GM12878 (cell line): ENCODE results near the gene TRIM71. TPM values are rescaled to one million over a fixed set of nuclear protein-coding genes. Genes with fewer than 3 reads are reported as not detected.

Source experiments
- ATAC-seq: fragments of 200-7000 bp; cut with Tn5 transposase; 3 replicates; pipeline ENCODE4 v1.9.1; 2020; ENCODE audit warnings: mild to moderate bottlenecking, moderate library complexity
- BruUV-seq: library from RNA; stranded (reverse); fragments of 400-500 nt; replicated peaks from 2 replicates; lab custom pipeline; 2021; lab: Mats Ljungman, UMichigan
- CTCF ChIA-PET: fragments of 300-600 bp; sonication (Branson Sonifier 250); formaldehyde crosslinking; extraction: SDS; loops from one replicate; lab custom pipeline; 2021; ENCODE audit warnings: inconsistent platforms; lab: Yijun Ruan, JAX
- POLR2A ChIA-PET: fragments of 350-600 bp; formaldehyde crosslinking; extraction: SDS; loops from one replicate; lab custom pipeline; 2021; ENCODE audit warnings: inconsistent platforms; lab: Charles Lee
- RAD21 ChIA-PET: fragments of 300-600 bp; sonication (Branson Sonifier 250); formaldehyde crosslinking; loops from one replicate; lab custom pipeline; 2023; ENCODE audit warnings: antibody characterized with exemption; ENCODE audit not compliant: unreplicated experiment; lab: Charles Lee
- SMC1A ChIA-PET: fragments of 300-600 bp; sonication (Branson Sonifier 250); formaldehyde crosslinking; loops from one replicate; lab custom pipeline; 2023; ENCODE audit not compliant: unreplicated experiment, uncharacterized antibody; lab: Charles Lee
- DNase-seq: peaks from one replicate; pipeline ENCODE4 v3.0.0-alpha.2; 2011; ENCODE audit warnings: low read depth, low spot score
- FAIRE-seq: peaks from 3 replicates; lab custom pipeline; 2011; peaks lifted over from hg19 to GRCh38; lab: Jason Lieb, UNC
- H2AFZ ChIP-seq: 2 replicates; pipeline ENCODE4 v1.6.0; 2011; ENCODE audit warnings: low read depth, low read length, control low read depth; ENCODE audit not compliant: control insufficient read depth
- H3K27ac ChIP-seq: 2 replicates; pipeline ENCODE4 v1.5.1; 2011; ENCODE audit warnings: control low read depth; ENCODE audit not compliant: control insufficient read depth, insufficient read depth
- H3K27me3 ChIP-seq, 2 experiments: replicated peaks in 1 of 2; 2 replicates each; pipeline versions ENCODE4 v1.6.0 to v1.6.1; 2011; ENCODE audit warnings: low read length in 1 of 2; ENCODE audit not compliant: control insufficient read depth in 2 of 2, insufficient read depth in 2 of 2
- H3K36me3 ChIP-seq, 2 experiments: 2 replicates each; pipeline ENCODE4 v1.5.1; 2011; ENCODE audit warnings: low read length in 1 of 2; ENCODE audit not compliant: control insufficient read depth in 2 of 2, insufficient read depth in 2 of 2
- H3K4me1 ChIP-seq: 2 replicates; pipeline ENCODE4 v1.6.1; 2011; ENCODE audit warnings: mild to moderate bottlenecking, low read length, moderate library complexity, mixed read lengths; ENCODE audit not compliant: control insufficient read depth, insufficient read depth
- H3K4me2 ChIP-seq: 2 replicates; pipeline ENCODE4 v1.6.0; 2011; ENCODE audit warnings: control low read depth; ENCODE audit not compliant: control insufficient read depth, insufficient read depth
- H3K4me3 ChIP-seq: fragments of 200-600 bp; sonication (generic); 2 replicates; pipeline ENCODE4 v1.5.1; 2016
- H3K79me2 ChIP-seq: 2 replicates; pipeline ENCODE4 v1.6.0; 2011; ENCODE audit warnings: low read length; ENCODE audit not compliant: control insufficient read depth, insufficient read depth
- H3K9ac ChIP-seq: 2 replicates; pipeline ENCODE4 v1.8.0; 2011; ENCODE audit warnings: low read length, control low read depth, mixed read lengths; ENCODE audit not compliant: control insufficient read depth, insufficient read depth
- H3K9me3 ChIP-seq: replicated peaks from 3 replicates; pipeline ENCODE4 v1.5.1; 2011; ENCODE audit warnings: mild to moderate bottlenecking, low read length; ENCODE audit not compliant: control insufficient read depth, insufficient read depth
- H4K20me1 ChIP-seq: 2 replicates; pipeline ENCODE4 v1.6.0; 2011; ENCODE audit not compliant: control insufficient read depth, insufficient read depth
- BMI1 ChIP-seq: fragments of 450-650 bp; IDR thresholded peaks from 2 replicates; pipeline ENCODE4 v1.6.1; 2016; ENCODE audit warnings: mild to moderate bottlenecking, moderate library complexity, borderline replicate concordance
- CEBPB ChIP-seq, 2 experiments: fragments of 150-350 bp in 1 of 2; IDR thresholded peaks; 2 replicates each; pipeline ENCODE4 v1.6.1; 2012 to 2014; ENCODE audit warnings: low read depth in 2 of 2, low read length in 2 of 2, borderline replicate concordance in 1 of 2, inconsistent platforms in 1 of 2
- CREM ChIP-seq: IDR thresholded peaks from 2 replicates; pipeline ENCODE4 v1.6.1; 2014; ENCODE audit warnings: antibody characterized with exemption, low read depth
- E2F4 ChIP-seq: IDR thresholded peaks from 2 replicates; pipeline ENCODE4 v1.6.1; 2012; ENCODE audit warnings: low read depth, low read length, improper control_type of control experiment
- EGR1 ChIP-seq, 2 experiments: IDR thresholded peaks; 1 replicate in 1 of 2; 2 replicates in 1 of 2; pipeline ENCODE4 v1.6.1; 2011 to 2012; ENCODE audit warnings: low read depth in 2 of 2, low read length in 2 of 2, borderline replicate concordance in 1 of 2, mild to moderate bottlenecking in 1 of 2, moderate library complexity in 1 of 2
- ETV6 ChIP-seq, 2 experiments: fragments of 450-650 bp in 1 of 2; IDR thresholded peaks in 1 of 2; conservative IDR thresholded peaks in 1 of 2; 2 replicates each; pipeline ENCODE4 v1.6.1; 2014; ENCODE audit warnings: antibody characterized with exemption in 1 of 2, borderline replicate concordance in 1 of 2, low read depth in 1 of 2, mild to moderate bottlenecking in 1 of 2, moderate library complexity in 1 of 2
- GABPA ChIP-seq: IDR thresholded peaks from 2 replicates; pipeline ENCODE4 v1.6.1; 2014; ENCODE audit warnings: antibody characterized with exemption, low read depth, mild to moderate bottlenecking, inconsistent platforms
- HSF1 ChIP-seq: fragments of 150-350 bp; IDR thresholded peaks from 2 replicates; pipeline ENCODE4 v1.6.1; 2014; ENCODE audit warnings: mild to moderate bottlenecking, low read depth, low read length
- IKZF2 ChIP-seq, 2 experiments: fragments of 450-650 bp; IDR thresholded peaks; 2 replicates each; pipeline ENCODE4 v1.6.1; 2017; ENCODE audit warnings: mild to moderate bottlenecking in 2 of 2, moderate library complexity in 2 of 2
- LARP7 ChIP-seq: fragments of 450-650 bp; IDR thresholded peaks from 2 replicates; pipeline ENCODE4 v1.6.1; 2017; ENCODE audit warnings: mild to moderate bottlenecking
- NR2C1 ChIP-seq: fragments of 450-650 bp; IDR thresholded peaks from 2 replicates; pipeline ENCODE4 v1.6.1; 2017; ENCODE audit warnings: antibody characterized with exemption, mild to moderate bottlenecking, moderate library complexity
- RFX5 ChIP-seq: IDR thresholded peaks from 2 replicates; pipeline ENCODE4 v1.6.1; 2011; ENCODE audit warnings: low read depth, low read length, improper control_type of control experiment
- YY1 ChIP-seq: IDR thresholded peaks from 2 replicates; pipeline ENCODE4 v1.6.1; 2011; ENCODE audit warnings: low read depth, mild to moderate bottlenecking, low read length
- ZBTB4 ChIP-seq: fragments of 450-650 bp; formaldehyde crosslinking; IDR thresholded peaks from 2 replicates; pipeline ENCODE4 v1.4.0; 2022; ENCODE audit warnings: mild to moderate bottlenecking, moderate library complexity
- WGBS: methylation state at CpG from one replicate; pipeline ENCODE4 v1.1.6; 2016; ENCODE audit warnings: low lambda C conversion rate; ENCODE audit not compliant: insufficient replicate concordance, insufficient coverage; ENCODE audit errors: missing lambda C conversion rate; 5-methylcytosine and 5-hydroxymethylcytosine counted together
- in situ Hi-C: fragments of 300-500 bp; cut with MboI; formaldehyde crosslinking; loops from 9 replicates; pipeline ENCODE4 v1.14.3; 2018; ENCODE audit warnings: mixed read lengths
- intact Hi-C: fragments of 100-400 bp; cut with micrococcal nuclease; formaldehyde crosslinking; loops from one replicate; pipeline ENCODE4 v1.14.2; 2022; ENCODE audit not compliant: unreplicated experiment
- polyA plus RNA-seq, 11 experiments: library from polyadenylated mRNA; depleted of rRNA in 4 of 11; unstranded in 6 of 11; stranded (reverse) in 5 of 11; fragments of >200 nt; fragmentation: Nextera tagmentation in 4 of 11; fragmentation: Illumina TruSeq in 1 of 11; extraction: Ambion mirVana in 4 of 11; extraction: Trizol in 1 of 11; gene quantifications; 1 replicate in 1 of 11; 2 replicates in 10 of 11; pipeline versions ENCODE4 v1.2.1 to v1.2.3, GENCODE V29; 2011 to 2016; ENCODE audit warnings: inconsistent platforms in 2 of 11, missing spikeins in 2 of 11, low read depth in 1 of 11
- total RNA-seq, 4 experiments: library from RNA; depleted of rRNA in 3 of 4; stranded (reverse); fragments of >200 nt in 3 of 4; fragmentation: Illumina TruSeq in 1 of 4; extraction: Trizol in 1 of 4; gene quantifications; 2 replicates each; pipeline versions ENCODE4 v1.2.1 to v1.2.3, GENCODE V29; 2013 to 2021
- TF ChIP-seq, protein P1 (sequence below): IDR thresholded peaks from 2 replicates; pipeline ENCODE4 v1.6.1; 2011; ENCODE audit warnings: mild to moderate bottlenecking, low read depth, low read length, moderate library complexity; ENCODE audit not compliant: insufficient replicate concordance

The TRIM71 gene
- total and polyA plus RNA-seq, 10 of the 15 experiments (the other 5 are each of a cell fraction or from before 2014, with no cell fraction given): 0.02 to 1.8 (median 0.16) TPM

DNA sequence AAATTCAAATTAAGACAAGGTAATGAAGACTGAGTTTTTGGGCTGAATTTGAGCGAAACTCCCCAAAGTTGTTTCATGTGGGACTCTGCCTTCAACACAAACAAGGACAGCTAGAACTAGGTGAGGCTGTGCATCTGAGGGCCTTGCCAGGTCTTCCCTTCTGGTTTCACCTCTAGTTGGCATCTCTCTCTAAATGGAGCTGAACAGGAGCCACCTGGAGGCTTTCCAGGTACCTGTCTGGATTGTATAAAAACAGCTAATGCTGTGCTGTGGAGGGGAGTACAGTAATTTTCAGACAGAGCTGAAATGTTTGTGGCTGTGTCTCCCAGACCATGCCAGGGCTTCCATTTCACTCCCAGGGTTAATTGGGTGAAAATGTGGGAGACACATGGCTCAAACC, 27.1 kb downstream of the TRIM71 start:
- Histone ChIP-seq H3K27ac (no peak overlapping the region), H3K4me3 (no peak overlapping the region), H3K9ac (no peak overlapping the region), H3K4me2 (no peak overlapping the region), H3K4me1 (peaks cover 9% of the 10 kb centered on the region; the same call in 1 of the 2 replicates), H3K9me3 (0 out of 3 replicates have a peak, but pooled peaks cover 2% of the 10 kb centered on the region), H3K27me3 (no peaks in the 10 kb centered on the region), H3K79me2 (no peaks in the 10 kb centered on the region), H4K20me1 (no peaks in the 10 kb centered on the region), H3K36me3 (no peaks in the 10 kb centered on the region), H2AFZ (no peak overlapping the region)
- no peak for TF ChIP-seq IKZF2 (IDR thresholded peaks at IDR 0.05)
- TF ChIP-seq GABPA: no peak
- no peak for TF ChIP-seq CEBPB (IDR thresholded peaks at IDR 0.05; ENCODE audit: borderline replicate concordance in 1 of 2, low read depth in 2 of 2, low read length in 2 of 2)
- no peak for TF ChIP-seq EGR1 (IDR thresholded peaks at IDR 0.05; ENCODE audit: borderline replicate concordance in 1 of 2, low read depth in 2 of 2, low read length in 2 of 2)
- no peak for TF ChIP-seq BMI1
- TF ChIP-seq, protein P1, sequence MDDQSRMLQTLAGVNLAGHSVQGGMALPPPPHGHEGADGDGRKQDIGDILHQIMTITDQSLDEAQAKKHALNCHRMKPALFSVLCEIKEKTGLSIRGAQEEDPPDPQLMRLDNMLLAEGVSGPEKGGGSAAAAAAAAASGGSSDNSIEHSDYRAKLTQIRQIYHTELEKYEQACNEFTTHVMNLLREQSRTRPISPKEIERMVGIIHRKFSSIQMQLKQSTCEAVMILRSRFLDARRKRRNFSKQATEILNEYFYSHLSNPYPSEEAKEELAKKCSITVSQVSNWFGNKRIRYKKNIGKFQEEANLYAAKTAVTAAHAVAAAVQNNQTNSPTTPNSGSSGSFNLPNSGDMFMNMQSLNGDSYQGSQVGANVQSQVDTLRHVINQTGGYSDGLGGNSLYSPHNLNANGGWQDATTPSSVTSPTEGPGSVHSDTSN: no peak
- TF ChIP-seq HSF1: no peak
- TF ChIP-seq LARP7: no peak
- no peak for TF ChIP-seq CREM
- no peak for TF ChIP-seq E2F4
- no peak for TF ChIP-seq NR2C1
- no peak for TF ChIP-seq ETV6 (conservative IDR thresholded peaks at IDR 0.05 in 1 of 2, IDR thresholded peaks at IDR 0.05 in 1 of 2; ENCODE audit: borderline replicate concordance in 1 of 2, low read depth in 1 of 2)
- TF ChIP-seq ZBTB4 (CRISPR knock-in tag): no peak
- no peak for TF ChIP-seq RFX5
- no peak for TF ChIP-seq YY1
- RAD21 ChIA-PET: no interaction called here
- intact Hi-C loops (no loop called here), in situ Hi-C loops (no loop called here)
- SMC1A ChIA-PET: interaction anchor here (0.8 kb wide), 2 partner anchors 58 to 71 kb away, joined by 3 read pairs; no protein-coding TSS in a partner anchor
- DNase-seq (no peak), ATAC-seq (no peak), FAIRE-seq (no peak)
- no TSS peak for BruUV-seq
- 95% methylated on average over 1 of the region's 1 CpG for WGBS
- POLR2A ChIA-PET: no interaction called here
- CTCF ChIA-PET: interaction anchor here (1.7 kb wide), 1 partner anchor 25 kb away, joined by 5 read pairs; no protein-coding TSS in a partner anchor
